ENCODE data around the gene ENTPD2.

The ENTPD2 gene

GRCh38 chr9:137029058-137029936, 24.6 kb downstream of the ENTPD2 start:
- peak; percentile 85 to 94 (median 89) for DNase-seq

- peak; percentile 70 to 93 (median 84) for DNase-seq
These were observed 25.4 kb downstream of the ENTPD2 start for GRCh38 chr9:137028263-137029057.

GRCh38 chr9:137027369-137028262, 26.2 kb downstream of the ENTPD2 start, which contains the start of gene ABCA2:
Gene ABCA2 (minus strand): TSS chr9:137028237. CDS start chr9:137028140, 97 bp downstream.
- DNase-seq, result peak in 3 of 4 experiments; percentile 36 to 62 (median 43)

GRCh38 chr9:137026828-137027227, 27.0 kb downstream of the ENTPD2 start:
- no peak for DNase-seq

GRCh38 chr9:137026384-137026783, 27.5 kb downstream of the ENTPD2 start:
- DNase-seq, result no peak

- no peak for DNase-seq
These were observed 28.3 kb downstream of the ENTPD2 start for GRCh38 chr9:137025517-137025966.

GRCh38 chr9:137023583-137023991, 30.3 kb downstream of the ENTPD2 start:
- no peak for DNase-seq

GRCh38 chr9:137023157-137023556, 30.7 kb downstream of the ENTPD2 start:
- no peak for DNase-seq

GRCh38 chr9:137022662-137023008, 31.2 kb downstream of the ENTPD2 start:
- no peak for DNase-seq

GRCh38 chr9:137021979-137022661, 31.7 kb downstream of the ENTPD2 start:
- peak; percentile 64 to 79 (median 72) for DNase-seq

- no peak for DNase-seq
These were observed 32.3 kb downstream of the ENTPD2 start for GRCh38 chr9:137021568-137021978.

- DNase-seq, result no peak
These were observed 32.9 kb downstream of the ENTPD2 start for GRCh38 chr9:137020771-137021567.

- DNase-seq, result no peak
These were observed 33.8 kb downstream of the ENTPD2 start for GRCh38 chr9:137019891-137020683.

- no peak for DNase-seq
These were observed 34.9 kb downstream of the ENTPD2 start for GRCh38 chr9:137018761-137019559.

GRCh38 chr9:137017791-137018497, 35.9 kb downstream of the ENTPD2 start:
- DNase-seq, result no peak

DNA sequence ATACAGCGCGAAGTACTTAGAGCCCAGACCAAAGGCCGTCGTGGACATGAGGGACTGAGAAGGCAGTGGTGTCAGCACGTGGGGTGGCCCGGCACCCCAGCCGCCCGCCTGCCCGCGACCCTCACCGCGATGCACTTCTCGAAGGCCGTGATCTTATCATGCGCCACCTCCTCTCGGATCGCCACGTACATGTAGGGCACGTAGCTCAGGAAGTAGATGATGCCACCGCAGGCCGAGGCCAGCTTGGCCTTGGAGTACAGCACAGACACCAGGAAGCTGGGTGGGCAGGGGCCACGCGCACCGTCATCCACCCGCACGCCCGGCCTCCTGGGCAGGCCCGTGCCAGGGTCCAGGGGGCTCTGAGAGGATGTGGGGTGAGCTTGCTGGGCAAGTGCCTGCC, 36.8 kb downstream of the ENTPD2 start:
- no peak for DNase-seq

DNA sequence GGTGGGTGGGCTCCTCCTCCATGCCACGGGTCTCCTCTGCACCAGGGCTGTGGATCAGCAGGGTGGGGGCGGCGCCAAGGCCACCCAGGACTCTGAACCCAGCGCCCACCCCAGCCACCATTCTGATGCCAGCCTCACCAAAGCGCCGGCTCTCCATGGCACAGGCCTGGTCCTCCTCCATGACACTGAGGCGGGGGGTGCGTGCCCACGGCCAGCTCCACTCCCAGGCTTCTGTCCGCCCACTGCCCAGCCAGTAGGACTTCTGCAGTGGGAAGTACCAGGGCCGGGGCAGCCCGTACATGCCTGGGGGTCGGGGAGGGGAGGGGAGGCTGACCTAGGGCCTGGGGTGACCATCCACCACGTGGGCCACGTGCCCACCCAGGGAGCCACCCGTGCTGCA, 37.4 kb downstream of the ENTPD2 start:
- DNase-seq, result no peak

DNA sequence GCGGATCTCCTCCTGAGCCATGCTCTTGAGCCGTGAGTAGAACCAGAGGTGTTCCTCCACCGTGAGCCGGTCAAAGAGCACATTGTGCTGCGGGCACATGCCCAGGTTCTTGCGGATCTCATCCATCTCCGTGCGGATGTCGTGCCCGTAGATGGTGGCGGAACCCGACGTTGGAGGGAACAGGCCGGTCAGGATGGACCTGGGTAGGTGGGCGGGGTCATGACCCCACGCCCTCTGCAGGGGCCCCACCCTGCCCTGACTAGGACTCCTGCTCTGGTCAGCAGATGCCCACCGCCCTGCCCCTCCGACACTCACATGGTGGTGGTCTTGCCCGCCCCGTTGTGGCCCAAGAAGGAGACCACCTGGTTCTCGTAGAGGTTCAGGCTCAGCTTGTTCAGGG, 37.9 kb downstream of the ENTPD2 start:
- DNase-seq, result no peak

DNA sequence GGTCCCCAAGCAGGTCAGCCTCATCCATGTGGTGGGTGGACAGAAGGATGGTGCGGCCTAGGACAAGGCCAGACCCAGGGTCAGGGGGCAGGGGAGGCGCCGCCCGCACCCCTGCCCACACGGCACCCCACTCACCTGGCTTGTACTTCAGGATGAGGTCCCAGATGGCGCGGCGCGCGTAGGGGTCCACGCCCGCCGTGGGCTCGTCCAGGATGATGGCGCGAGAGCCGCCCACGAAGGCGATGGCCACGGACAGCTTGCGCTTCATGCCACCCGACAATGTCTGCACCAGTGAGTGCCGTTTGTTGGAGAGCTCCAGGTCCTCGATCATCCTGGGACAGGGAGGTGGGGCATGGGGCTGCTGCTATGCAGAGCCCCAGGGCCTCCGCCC, 38.3 kb downstream of the ENTPD2 start:
- no peak for DNase-seq
